22Rv1 (cell line): ENCODE data around the gene ZNF862.

ENCODE experiments used
- CTCF ChIP-seq: fragments of 450-650 bp; IDR thresholded peaks from 2 replicates; pipeline ENCODE4 v1.5.1; 2017; ENCODE audit warnings: mild to moderate bottlenecking
- ZFX ChIP-seq: fragments of 450-650 bp; IDR thresholded peaks from 2 replicates; pipeline ENCODE4 v1.6.1; 2017; ENCODE audit warnings: antibody characterized with exemption, borderline replicate concordance

GRCh38 chr7:149855361-149856305 lies 17.5 kb downstream of the ZNF862 start:
- TF ChIP-seq CTCF (no peak), ZFX (no peak)
